Fibroblast of pulmonary artery (primary cell): ENCODE results near the gene VPS26C.

ENCODE experiments used
- DNase-seq: peaks from one replicate; pipeline ENCODE4 v3.0.0-alpha.2; 2010; ENCODE audit warnings: low read depth
- H3K4me3 ChIP-seq: replicated peaks from 2 replicates; pipeline ENCODE4 v1.5.1; 2011; ENCODE audit warnings: low read depth, mild to moderate bottlenecking, control low read depth, low read length, moderate library complexity
- TF ChIP-seq, protein P1 (sequence below): IDR thresholded peaks from 2 replicates; pipeline ENCODE4 v1.5.1; 2011; ENCODE audit warnings: mild to moderate bottlenecking, control low read depth, low read length, inconsistent platforms; ENCODE audit errors: missing control alignments

VPS26C gene

DNA sequence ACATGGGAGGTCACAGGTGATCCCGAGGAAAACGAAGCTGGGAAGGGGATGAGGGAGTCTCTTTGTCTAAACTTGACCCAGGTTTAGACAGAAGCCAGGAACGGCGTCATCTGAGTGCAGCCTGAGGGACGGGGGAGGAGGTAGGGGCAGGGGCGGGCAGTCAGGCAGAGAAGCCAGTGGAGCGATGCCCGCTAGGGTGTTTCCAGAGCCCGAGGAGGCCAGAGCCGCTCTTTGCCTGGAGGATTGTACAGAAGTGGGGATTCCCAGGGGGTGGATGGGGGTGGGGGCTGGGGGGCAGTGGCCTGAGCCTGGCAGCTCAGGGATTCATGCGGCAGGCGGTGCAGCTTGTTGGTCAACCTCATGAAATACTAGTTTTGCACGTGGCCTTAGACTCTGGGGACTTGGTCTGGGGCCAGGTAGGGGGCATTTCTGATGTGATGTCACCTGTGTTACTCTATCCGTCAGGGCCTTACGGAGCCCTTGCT lies 58.4 kb downstream of the VPS26C start:
- TF ChIP-seq, protein P1, sequence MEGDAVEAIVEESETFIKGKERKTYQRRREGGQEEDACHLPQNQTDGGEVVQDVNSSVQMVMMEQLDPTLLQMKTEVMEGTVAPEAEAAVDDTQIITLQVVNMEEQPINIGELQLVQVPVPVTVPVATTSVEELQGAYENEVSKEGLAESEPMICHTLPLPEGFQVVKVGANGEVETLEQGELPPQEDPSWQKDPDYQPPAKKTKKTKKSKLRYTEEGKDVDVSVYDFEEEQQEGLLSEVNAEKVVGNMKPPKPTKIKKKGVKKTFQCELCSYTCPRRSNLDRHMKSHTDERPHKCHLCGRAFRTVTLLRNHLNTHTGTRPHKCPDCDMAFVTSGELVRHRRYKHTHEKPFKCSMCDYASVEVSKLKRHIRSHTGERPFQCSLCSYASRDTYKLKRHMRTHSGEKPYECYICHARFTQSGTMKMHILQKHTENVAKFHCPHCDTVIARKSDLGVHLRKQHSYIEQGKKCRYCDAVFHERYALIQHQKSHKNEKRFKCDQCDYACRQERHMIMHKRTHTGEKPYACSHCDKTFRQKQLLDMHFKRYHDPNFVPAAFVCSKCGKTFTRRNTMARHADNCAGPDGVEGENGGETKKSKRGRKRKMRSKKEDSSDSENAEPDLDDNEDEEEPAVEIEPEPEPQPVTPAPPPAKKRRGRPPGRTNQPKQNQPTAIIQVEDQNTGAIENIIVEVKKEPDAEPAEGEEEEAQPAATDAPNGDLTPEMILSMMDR, result no peak
- no peak for DNase-seq

DNA sequence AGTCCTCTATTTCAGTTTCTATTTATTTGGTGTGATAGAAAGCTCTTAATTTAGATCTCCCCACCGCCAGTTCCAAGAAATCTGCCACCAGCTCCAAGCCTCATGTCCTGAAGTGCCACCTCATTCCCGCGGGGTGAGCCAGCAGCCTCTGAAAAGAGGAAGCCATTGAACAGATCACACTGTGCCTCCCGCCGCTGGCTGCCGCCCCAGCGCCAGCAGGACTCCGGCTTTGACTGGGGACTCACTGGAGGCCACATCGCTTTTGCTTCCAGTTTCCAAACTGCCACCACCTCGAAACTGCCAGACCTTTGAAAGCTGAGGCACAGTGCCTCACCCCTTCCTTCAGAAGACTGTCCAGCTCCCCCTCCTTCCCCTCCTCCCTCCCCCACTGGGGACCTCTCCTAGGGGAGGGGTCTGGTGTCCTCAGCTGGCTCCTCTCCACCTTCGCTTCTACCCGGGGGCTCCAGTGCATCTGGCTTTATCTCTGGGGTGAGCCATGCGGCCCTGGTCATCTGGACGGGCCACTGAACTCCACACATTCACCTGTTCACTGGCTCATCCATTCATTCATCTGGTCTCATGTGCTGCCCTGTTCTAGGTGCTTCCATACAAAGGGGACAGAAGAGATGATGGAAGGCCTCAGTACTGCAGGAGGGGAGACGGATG lies 58.9 kb downstream of the VPS26C start:
- H3K4me3 ChIP-seq, result no peak overlapping the region
- TF ChIP-seq, protein P1, result no peak
- no peak for DNase-seq

More for the DNA sequence above, 58.4 kb downstream of the VPS26C start:
- H3K4me3 ChIP-seq, result no peak overlapping the region

DNA sequence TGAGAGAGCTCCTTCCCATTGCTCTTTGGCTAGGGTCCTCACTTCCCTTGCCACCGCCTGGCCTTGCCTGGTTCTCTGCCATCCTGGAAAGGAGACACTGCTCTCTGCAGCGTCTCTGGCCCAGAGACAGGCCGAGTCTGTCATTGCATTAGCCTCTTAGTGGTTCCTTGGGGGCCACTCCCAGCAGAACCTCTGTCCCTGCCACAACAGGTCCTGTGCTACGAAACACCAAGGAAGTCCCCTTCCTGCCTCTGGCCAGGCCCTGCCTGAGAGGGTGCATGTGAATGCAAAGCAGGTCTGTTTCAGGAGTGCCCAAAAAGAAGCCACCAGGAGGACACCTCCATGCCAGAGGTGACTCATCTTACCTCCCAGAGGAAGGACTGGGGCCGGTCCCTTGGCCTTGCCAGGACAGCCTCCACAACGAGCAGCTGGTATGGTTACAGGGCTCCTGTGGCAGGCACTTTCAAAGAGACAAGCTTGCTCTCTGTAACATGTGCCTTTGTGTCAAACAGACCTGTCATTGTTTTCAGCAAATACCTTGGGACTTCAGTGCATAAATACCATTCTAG lies 59.6 kb downstream of the VPS26C start:
- H3K4me3 ChIP-seq, result no peak overlapping the region
- TF ChIP-seq, protein P1, result no peak
- DNase-seq, result no peak

DNA sequence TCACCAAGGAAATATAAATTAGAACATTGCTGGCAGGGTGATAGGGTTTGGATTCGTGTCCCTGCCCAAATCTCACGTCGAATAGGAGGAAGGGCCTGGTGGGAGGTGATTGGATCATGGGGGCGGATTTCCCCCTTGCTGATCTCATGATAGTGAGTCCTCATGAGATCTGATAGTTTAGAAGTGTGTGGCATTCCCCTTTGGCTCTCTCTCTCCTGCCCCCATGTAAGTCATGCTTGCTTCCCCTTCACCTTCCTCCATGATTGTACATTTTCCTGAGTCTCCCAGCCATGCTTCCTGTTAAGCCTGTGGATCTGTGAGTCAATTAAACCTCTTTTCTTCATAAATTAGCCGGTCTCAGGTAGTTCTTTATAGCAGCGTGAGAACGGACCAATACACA lies 60.6 kb downstream of the VPS26C start:
- DNase-seq, result no peak
- no peak overlapping the region for H3K4me3 ChIP-seq
- TF ChIP-seq, protein P1, result no peak

DNA sequence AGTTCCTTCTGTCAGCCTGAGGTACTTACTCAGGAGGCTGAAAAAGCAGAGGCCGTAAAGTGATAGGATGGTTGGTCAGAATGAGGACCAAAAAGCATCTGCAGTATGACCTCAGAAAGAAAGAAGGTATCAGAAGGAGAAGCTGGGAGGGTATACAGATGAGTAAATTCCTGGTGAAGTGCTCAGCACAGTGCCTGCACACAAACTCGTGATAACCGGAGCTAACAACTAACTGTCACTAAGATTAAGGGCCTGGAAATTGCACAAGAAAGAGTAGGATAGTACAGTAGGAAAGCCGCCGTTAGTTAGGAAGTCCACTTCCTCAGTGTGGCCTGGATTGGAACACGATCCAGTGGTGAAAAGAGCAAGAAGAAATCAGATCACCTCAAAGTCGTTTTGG lies 62.6 kb downstream of the VPS26C start:
- peak; percentile 24 for DNase-seq

DNA sequence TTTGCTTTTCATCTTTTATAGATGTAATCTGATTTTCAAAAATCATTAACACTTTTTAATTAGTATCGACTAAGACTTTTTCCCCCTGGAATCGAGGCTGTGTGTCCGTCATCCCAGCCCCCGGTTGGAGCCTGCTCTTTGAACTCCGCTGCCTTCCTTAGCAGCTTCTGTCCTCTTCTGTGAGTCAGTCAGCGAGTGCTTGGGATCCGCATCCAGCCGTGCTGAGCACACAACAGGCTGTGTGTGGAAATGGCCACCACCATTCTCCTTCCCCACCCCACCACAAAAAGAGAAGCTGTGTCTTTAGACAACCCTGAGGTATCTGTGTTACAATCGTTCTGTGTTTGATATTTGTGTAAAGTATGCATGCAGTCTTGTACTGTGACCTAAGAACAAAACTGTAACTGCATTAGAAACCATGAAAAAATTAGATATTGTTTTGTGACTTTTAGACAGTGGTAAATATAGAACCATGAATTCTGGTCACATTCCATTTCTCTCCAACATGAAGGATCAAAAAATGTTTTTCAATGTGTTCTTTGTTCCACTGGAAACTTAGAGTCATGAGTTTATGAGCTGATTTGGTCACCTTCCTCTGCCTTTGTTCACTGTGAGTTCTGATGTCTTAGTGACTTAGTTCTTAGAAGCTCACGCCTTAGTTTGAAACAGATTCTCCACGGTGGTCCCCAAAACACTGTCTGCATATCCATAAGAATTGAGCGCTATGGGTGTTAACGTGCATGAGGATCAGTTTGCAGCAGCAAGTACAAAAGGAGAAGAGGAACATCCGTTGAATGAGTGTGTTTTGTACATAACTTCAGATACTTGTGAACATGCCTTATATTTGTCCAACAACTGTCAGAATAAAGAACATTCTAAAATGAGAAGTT lies 64.7 kb downstream of the VPS26C start:
- DNase-seq, result no peak
- TF ChIP-seq, protein P1, result no peak
- H3K4me3 ChIP-seq, result no peak overlapping the region

More for the DNA sequence above, 62.6 kb downstream of the VPS26C start:
- H3K4me3 ChIP-seq, result no peak overlapping the region
- TF ChIP-seq, protein P1, result no peak
